HG02798 (cell line): ENCODE data around the gene UBB.
"Not testable (repeated sequence)": the region's sequence is repeated elsewhere in the genome, so short reads cannot be mapped to it uniquely, and the experiment has no call there.

Source experiments
- ATAC-seq: cut with Tn5 transposase; IDR thresholded peaks from one replicate; pipeline ENCODE4 v1.9.1; 2021; ENCODE audit warnings: mild to moderate bottlenecking; ENCODE audit not compliant: unreplicated experiment, poor library complexity

Gene UBB

GRCh38 chr17:16374146-16374938 is 6.5 kb upstream of the UBB start:
- ATAC-seq: no peak

GRCh38 chr17:16377941-16378341 is 3.0 kb upstream of the UBB start:
- ATAC-seq: no peak

- no peak for ATAC-seq
Measured at GRCh38 chr17:16378636-16379282, 2.1 kb upstream of the UBB start.

- ATAC-seq: no peak
Measured at GRCh38 chr17:16379654-16380053, 1.2 kb upstream of the UBB start.

GRCh38 chr17:16381496-16381820 is 567 bp downstream of the UBB start:
- no peak for ATAC-seq

GRCh38 chr17:16383216-16383615 is 2.3 kb downstream of the UBB start:
- no peak for ATAC-seq

- no peak for ATAC-seq
Measured at GRCh38 chr17:16383772-16384287, 2.9 kb downstream of the UBB start.

- no peak for ATAC-seq
Measured at GRCh38 chr17:16384557-16384956, 3.7 kb downstream of the UBB start.

- not testable (repeated sequence) for ATAC-seq
Measured at GRCh38 chr17:16386126-16386507, 5.2 kb downstream of the UBB start.

- no peak for ATAC-seq
Measured at GRCh38 chr17:16391451-16391850, 10.6 kb downstream of the UBB start.

GRCh38 chr17:16392491-16392890 is 11.6 kb downstream of the UBB start:
- not testable (repeated sequence) for ATAC-seq

- ATAC-seq: not testable (repeated sequence)
Measured at GRCh38 chr17:16395887-16396286, 15.0 kb downstream of the UBB start.

GRCh38 chr17:16396693-16397092 is 15.8 kb downstream of the UBB start:
- ATAC-seq: not testable (repeated sequence)

- peak; percentile 64 for ATAC-seq
Measured at GRCh38 chr17:16398270-16399267, 17.7 kb downstream of the UBB start.

GRCh38 chr17:16403847-16404246 is 23.0 kb downstream of the UBB start:
- ATAC-seq: not testable (repeated sequence)

- ATAC-seq: no peak
Measured at GRCh38 chr17:16406742-16407674, 26.1 kb downstream of the UBB start.

- peak; percentile 87 for ATAC-seq
Measured at GRCh38 chr17:16407911-16408588, 27.2 kb downstream of the UBB start.

- peak; percentile 54 for ATAC-seq
Measured at GRCh38 chr17:16415031-16415924, 34.4 kb downstream of the UBB start, which contains the start of gene TRPV2. TSS of gene TRPV2 (plus strand) at chr17:16415571. CDS start at chr17:16417669, 2,098 bp downstream.
